ENCODE results near the gene GPHN.

The GPHN gene

GRCh38 chr14:67071506-67071905 lies 563.6 kb downstream of the GPHN start:
- DNase-seq, result no peak

DNA sequence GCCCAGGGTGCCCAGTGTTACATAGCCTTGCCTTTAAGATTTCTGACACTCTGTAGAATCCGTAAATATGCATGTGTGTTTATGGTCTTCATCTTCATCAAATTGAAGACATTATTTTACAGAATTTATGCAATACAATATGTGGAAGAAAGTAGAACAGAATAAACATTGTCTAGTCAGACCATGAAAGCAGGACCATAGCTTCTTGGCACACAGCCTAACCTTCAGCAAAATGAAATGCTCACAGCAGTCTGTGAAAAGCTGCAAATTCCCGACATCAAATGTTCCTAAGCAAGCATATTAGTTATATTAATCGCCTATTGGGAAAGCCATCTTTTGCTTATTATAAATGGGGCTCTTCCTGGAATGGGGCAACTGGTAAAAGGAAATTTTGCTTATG lies 570.0 kb downstream of the GPHN start:
- no peak for DNase-seq

DNA sequence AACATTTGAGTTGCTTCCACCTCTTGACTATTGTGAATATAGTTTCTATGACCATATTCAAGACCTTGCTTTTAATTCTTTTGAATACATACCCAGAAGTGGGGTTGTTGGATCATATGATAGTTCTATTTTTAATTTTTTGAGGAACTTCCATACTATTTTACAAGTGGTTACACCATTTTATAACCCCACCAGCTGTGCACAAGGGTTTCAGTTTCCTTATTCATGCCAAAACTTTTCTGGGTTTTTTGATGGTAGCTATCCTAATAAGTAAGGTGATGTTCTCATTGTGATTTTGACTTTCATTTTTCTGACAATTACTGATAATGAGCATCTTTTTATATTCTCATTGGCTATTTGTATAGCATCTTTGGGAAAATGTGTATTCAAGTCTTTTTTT lies 571.9 kb downstream of the GPHN start:
- no peak for DNase-seq

DNA sequence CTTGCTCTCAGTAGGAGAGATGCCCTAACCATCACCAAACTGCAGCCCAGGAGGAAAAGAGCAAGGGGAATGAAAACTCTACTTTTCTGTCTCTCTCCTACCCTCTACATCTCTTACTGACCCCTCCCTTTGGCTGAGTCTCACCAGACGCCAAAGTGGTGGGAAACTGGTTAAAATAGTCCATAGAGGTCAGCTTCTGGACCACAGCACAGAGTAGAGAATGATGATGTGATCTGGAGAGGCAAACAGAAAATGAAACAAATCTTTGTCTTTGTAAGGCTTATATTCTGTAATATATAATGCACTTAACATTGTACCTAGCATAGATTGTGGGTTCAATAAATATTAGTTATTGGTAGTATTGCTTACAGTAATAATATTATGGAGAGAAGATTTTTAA lies 600.3 kb downstream of the GPHN start:
- no peak for DNase-seq

DNA sequence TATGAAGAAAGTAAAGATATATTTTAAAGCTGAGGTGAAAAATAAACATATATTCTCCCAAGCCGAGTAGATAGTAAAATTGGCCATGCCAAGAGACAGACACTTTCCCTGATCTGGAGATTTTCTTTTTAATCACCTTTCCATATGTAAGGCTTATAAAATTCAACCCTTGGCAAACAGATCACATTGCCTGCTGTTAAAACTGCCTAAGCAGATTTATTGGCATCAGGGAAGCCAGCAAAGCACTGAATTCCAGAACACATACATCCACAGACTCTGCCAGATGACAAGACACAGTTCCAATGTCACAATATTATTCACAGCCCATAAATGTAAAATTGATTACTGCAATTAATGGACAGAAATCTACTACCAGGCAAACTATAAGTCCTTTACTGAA lies 603.1 kb downstream of the GPHN start:
- DNase-seq, result no peak

- no peak for DNase-seq
These were observed 604.4 kb downstream of the GPHN start for GRCh38 chr14:67112344-67112743.

DNA sequence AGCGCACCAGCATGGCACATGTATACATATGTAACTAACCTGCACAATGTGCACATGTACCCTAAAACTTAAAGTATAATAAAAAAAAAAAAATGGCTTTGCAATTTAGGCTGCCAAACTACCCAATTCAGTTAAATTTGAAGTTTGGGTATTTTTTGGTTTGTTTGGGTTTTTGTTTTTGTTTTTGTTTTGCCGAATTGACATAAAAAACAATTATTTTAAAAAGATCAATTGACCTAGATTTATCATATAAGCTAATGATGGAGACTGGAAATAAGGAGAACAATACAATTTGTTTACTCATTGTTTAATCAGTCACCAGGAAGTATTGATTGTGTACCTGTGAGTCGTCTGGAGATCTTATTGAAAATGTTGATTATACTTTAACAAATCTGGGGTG lies 619.2 kb downstream of the GPHN start:
- DNase-seq, result no peak

GRCh38 chr14:67129768-67130167 lies 621.8 kb downstream of the GPHN start:
- DNase-seq, result no peak

DNA sequence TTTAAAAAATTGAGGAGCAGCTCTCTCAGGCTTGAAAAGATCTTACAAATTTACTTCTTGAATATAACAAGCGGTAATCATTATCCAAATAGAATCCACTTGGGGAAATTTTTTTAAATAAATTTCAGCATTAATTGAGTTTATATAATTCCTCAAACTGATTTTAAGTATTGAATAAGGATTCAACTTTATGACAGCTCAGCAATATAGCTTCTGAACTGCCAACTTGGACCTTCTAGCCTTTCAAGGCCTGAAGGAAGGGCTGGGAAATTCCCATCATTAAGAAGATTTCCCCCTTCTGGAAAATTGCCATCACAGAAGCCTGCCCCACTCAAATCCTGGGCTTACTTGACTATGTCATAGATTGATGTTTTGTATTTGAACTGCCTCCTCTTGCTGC lies 623.7 kb downstream of the GPHN start:
- DNase-seq, result no peak

DNA sequence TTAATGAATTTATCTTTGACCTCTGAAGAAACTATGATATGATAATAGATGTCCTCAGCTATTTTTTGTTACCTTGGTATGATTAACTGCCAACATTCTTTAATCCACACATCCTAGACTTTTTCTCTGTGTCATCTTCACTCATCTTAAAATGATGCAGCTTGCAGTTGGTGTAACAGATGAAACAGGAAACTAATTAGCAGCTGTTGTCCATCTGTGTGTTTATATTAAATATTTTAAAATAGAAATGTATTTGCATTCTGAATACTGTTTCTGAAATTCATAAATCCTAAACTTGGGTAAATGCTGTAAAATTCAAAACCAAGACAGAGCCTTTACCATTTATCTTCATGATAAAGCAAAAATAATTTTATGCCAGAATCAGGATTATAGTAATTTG lies 625.2 kb downstream of the GPHN start:
- DNase-seq, result no peak

GRCh38 chr14:67133595-67134441 lies 625.9 kb downstream of the GPHN start:
- DNase-seq, result no peak

DNA sequence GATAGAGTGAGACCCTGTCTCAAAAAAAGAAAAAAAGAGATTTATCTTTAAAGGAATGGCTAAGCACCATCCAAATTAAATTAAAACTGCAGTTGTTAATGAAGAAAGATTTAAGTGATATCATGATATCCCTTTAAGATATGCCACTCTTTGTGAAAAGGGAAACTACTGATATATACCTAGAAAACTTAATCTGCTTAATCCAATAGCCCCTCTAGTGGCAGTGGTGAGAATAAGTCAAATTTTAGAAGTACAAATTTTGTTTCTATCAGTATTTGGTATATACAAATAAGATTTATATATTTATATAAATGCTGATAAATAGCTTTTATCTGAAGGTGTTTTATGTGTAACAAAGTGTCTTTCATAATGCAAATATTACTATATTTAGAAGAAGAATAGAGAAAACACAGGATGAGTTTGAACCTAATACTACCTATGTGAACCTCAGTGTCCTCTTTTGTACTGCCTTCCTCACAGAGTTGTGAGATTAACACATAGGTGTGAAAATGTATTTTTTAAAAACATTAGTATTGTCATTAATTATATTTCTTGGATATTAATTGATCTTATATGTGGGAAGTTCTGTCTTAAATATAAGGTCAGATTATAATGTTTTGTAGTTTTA lies 629.9 kb downstream of the GPHN start:
- DNase-seq, result no peak

GRCh38 chr14:67140556-67140955 lies 632.6 kb downstream of the GPHN start:
- DNase-seq, result no peak

GRCh38 chr14:67141146-67141900 lies 633.4 kb downstream of the GPHN start:
- no peak for DNase-seq

DNA sequence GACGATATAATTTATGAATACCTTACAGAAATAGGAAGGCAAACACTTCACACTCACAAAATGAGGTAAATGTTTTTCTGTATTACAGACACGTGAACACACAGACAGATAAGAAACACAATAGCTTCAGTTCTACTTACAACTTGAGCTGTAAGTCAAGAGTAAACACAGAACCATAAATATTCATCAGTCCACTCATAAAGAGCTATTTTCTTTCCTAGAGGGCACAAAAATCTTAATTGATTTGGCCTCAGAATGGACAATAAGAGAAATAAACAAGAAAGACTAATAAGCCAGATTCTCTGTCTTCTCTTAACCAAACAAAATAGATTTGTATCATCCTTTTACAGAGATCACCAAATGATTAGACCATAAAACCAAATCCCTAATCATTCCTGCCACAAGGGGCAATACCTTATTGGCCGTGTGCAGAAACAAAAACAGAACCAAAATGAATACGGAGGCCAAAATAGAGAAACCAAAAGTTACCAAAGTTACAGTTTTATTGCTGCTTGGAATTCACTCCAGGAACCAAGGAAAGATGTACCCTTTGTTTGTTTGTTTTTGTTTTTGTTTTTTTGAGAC lies 643.2 kb downstream of the GPHN start:
- no peak for DNase-seq

DNA sequence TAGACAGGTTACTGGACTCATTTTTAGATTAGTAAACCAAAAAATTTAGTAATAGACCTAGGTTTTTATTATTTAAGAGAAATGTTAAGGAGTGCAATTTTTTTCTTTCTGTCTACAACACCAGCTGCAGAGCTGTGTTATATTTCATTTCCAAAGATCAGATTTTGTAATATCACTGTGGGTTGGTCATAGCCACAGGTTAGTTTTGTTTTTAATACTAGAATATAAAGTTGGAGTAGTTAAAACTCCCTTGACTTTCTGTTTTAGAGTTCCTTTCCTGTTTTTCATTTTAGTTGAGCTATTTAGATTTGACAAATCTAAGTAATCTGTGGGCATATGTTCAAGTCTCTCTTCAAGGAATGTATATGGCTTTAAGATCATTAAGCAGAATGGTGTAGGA lies 650.6 kb downstream of the GPHN start:
- no peak for DNase-seq

GRCh38 chr14:67162385-67162784 lies 654.4 kb downstream of the GPHN start:
- no peak for DNase-seq

GRCh38 chr14:67166450-67166853 lies 658.5 kb downstream of the GPHN start:
- DNase-seq, result peak; percentile 28 to 42

GRCh38 chr14:67167420-67168109 lies 659.6 kb downstream of the GPHN start:
- no peak for DNase-seq

DNA sequence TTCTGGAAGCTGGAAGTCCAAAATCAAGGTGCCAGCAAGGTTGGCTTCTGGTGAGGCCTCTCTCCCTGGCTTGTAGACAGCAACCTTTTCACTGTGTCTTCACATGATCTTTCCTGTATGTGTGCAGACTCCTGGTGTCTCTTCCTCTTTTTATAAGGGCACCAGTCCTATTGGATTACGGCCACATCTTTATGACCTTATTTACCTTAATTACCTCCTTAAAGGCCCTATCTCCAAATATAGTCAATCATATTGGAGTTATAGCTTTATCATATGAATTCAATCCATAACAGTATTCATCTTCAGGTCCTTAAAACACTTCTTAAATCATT lies 660.1 kb downstream of the GPHN start:
- no peak for DNase-seq

DNA sequence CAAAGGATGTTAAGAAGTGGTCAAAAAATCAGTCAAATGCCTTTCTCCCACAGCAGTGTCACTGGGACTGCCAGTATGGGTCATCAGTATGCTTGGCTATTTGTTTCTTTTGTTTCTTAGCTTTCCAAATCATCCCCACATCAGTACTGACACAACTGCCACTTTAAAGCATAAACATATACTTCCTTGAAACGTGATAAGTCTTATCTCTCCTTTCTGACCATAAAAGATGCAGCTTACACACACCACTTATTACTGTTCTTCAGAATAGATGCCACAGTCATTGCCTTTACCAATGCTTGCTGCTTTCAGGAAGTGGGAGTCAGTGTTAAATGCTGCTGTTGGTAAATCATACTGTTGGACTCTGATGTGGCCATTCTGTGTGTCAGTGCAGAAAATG lies 662.7 kb downstream of the GPHN start:
- no peak for DNase-seq

DNA sequence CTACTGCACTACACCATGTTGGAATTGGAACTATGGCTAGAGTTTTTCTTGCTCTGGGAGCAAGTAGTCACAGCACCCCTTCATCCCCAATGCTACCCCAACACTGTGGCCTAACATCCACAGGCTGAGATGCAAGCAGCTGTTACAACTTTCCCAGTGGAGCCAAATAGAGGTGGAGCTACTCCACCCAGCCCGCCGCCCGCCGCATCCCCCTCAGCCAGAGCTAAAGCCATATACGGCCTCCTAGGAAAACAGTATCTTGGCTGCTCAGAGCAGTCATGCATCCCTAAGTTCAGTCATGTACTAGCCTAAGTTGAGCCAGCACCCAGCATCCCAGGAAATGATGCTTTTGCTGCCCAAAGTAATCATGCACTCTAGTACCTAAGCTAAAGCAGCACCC lies 664.1 kb downstream of the GPHN start:
- no peak for DNase-seq

DNA sequence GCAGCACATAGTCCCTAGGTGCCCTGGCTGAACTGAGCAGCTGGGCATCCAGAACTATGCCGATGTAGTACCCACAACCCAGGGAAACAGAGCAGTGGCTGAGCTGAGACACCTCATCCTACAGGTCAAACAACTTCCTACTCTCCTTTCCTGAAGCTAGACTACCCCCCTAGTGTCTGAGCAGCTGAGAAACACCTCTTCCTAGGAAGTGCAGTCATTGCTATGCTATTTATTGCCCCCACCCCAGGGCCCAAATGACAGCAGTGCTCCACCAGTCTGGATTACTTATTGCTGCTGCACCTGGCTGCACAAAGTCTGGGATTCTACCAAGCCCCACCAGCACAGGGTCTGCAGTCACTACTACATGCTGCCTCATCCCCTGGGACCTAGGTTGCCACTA lies 664.6 kb downstream of the GPHN start:
- no peak for DNase-seq

Data from activated CD4-positive, alpha-beta T cell treated with anti-CD3 and anti-CD28 coated beads, Interleukin-2, amount 50 U/mL, for 48 hours (primary cell).